Stromal cell of bone marrow (primary cell): ENCODE results near the gene GABRP.

Experiments
- DNase-seq: peaks from one replicate; pipeline ENCODE4 v3.0.0-alpha.2; 2012; ENCODE audit warnings: low read depth

Gene GABRP

GRCh38 chr5:170861917-170862766 lies 78.6 kb downstream of the GABRP start, which contains the start of gene RANBP17:
RANBP17 (plus strand) TSS chr5:170862018.
- DNase-seq, result no peak

GRCh38 chr5:170863646-170864045 lies 80.1 kb downstream of the GABRP start:
- no peak for DNase-seq
